Ishikawa (cell line): ENCODE measurements around the gene VPS25.

Source experiments
- CEBPB ChIP-seq: IDR thresholded peaks from 2 replicates; pipeline ENCODE4 v1.6.1; 2012
- CREB1 ChIP-seq: IDR thresholded peaks from 2 replicates; pipeline ENCODE4 v1.6.1; 2012; ENCODE audit warnings: low read depth
- EGR1 ChIP-seq: IDR thresholded peaks from 2 replicates; pipeline ENCODE4 v1.6.1; 2012
- EP300 ChIP-seq: IDR thresholded peaks from 2 replicates; pipeline ENCODE4 v1.6.1; 2012; ENCODE audit warnings: borderline replicate concordance
- FOXM1 ChIP-seq: IDR thresholded peaks from 2 replicates; pipeline ENCODE4 v1.6.1; 2012; ENCODE audit warnings: low read depth, borderline replicate concordance
- MAX ChIP-seq: IDR thresholded peaks from 2 replicates; pipeline ENCODE4 v1.6.1; 2012
- NFIC ChIP-seq: IDR thresholded peaks from 2 replicates; pipeline ENCODE4 v1.6.1; 2012
- RAD21 ChIP-seq: IDR thresholded peaks from 2 replicates; pipeline ENCODE4 v1.6.1; 2012; ENCODE audit warnings: low read depth
- REST ChIP-seq: IDR thresholded peaks from 2 replicates; pipeline ENCODE4 v1.6.1; 2012; ENCODE audit warnings: low read depth, mild to moderate bottlenecking
- TAF1 ChIP-seq: IDR thresholded peaks from 2 replicates; pipeline ENCODE4 v1.6.1; 2012; ENCODE audit warnings: low read depth, mild to moderate bottlenecking
- TCF12 ChIP-seq: IDR thresholded peaks from 2 replicates; pipeline ENCODE4 v1.6.1; 2012; ENCODE audit warnings: low read depth
- TEAD4 ChIP-seq: IDR thresholded peaks from 2 replicates; pipeline ENCODE4 v1.6.1; 2012
- USF1 ChIP-seq: IDR thresholded peaks from 2 replicates; pipeline ENCODE4 v1.6.1; 2012
- YY1 ChIP-seq: IDR thresholded peaks from 2 replicates; pipeline ENCODE4 v1.6.1; 2012; ENCODE audit warnings: low read depth
- ZBTB7A ChIP-seq: IDR thresholded peaks from 2 replicates; pipeline ENCODE4 v1.6.1; 2012; ENCODE audit warnings: low read depth

Gene VPS25

GRCh38 chr17:42750739-42751344 lies 22.4 kb upstream of the VPS25 start:
- no peak for TF ChIP-seq TCF12
- TF ChIP-seq ZBTB7A, result no peak
- no peak for TF ChIP-seq EP300

- TF ChIP-seq CEBPB, result no peak
- no peak for TF ChIP-seq CREB1
- no peak for TF ChIP-seq TCF12
- no peak for TF ChIP-seq ZBTB7A
- TF ChIP-seq RAD21, result no peak
- no peak for TF ChIP-seq FOXM1
- TF ChIP-seq TAF1, result no peak
- TF ChIP-seq EP300, result no peak
- no peak for TF ChIP-seq USF1
- no peak for TF ChIP-seq NFIC
- TF ChIP-seq REST, result no peak
- TF ChIP-seq TEAD4, result no peak
- TF ChIP-seq YY1, result no peak
- no peak for TF ChIP-seq MAX
- no peak for TF ChIP-seq EGR1
Measured at GRCh38 chr17:42751628-42752027, 21.6 kb upstream of the VPS25 start.

- TF ChIP-seq YY1, result no peak
- TF ChIP-seq CEBPB, result no peak
- no peak for TF ChIP-seq CREB1
- no peak for TF ChIP-seq FOXM1
- no peak for TF ChIP-seq EGR1
- no peak for TF ChIP-seq TCF12
- TF ChIP-seq TEAD4, result no peak
- TF ChIP-seq MAX, result no peak
- TF ChIP-seq RAD21, result no peak
- TF ChIP-seq EP300, result no peak
- TF ChIP-seq ZBTB7A, result no peak
- TF ChIP-seq USF1, result no peak
- TF ChIP-seq REST, result no peak
- no peak for TF ChIP-seq TAF1
- TF ChIP-seq NFIC, result no peak
Measured at GRCh38 chr17:42754782-42755181, 18.5 kb upstream of the VPS25 start.

- no peak for TF ChIP-seq TAF1
- no peak for TF ChIP-seq FOXM1
- no peak for TF ChIP-seq TCF12
- TF ChIP-seq TEAD4, result no peak
- TF ChIP-seq CEBPB, result no peak
- no peak for TF ChIP-seq EGR1
- TF ChIP-seq EP300, result no peak
- no peak for TF ChIP-seq NFIC
Measured at GRCh38 chr17:42759982-42760651, 13.1 kb upstream of the VPS25 start.

GRCh38 chr17:42760652-42761581 lies 12.3 kb upstream of the VPS25 start, which contains the start of gene RAMP2:
Gene RAMP2, plus strand, starts transcription at chr17:42761227. Its CDS starts 35 bp downstream, at chr17:42761262.
- peak; percentile 72 for TF ChIP-seq REST
- no peak for TF ChIP-seq TEAD4
- TF ChIP-seq MAX, result peak; percentile 36; the same call in 1 of the 2 replicates
